Prostate gland (tissue), 2 donors: ENCODE measurements around the gene SIRT3.

Experiments used
- POLR2AphosphoS5 ChIP-seq: sonication (generic); formaldehyde crosslinking; IDR thresholded peaks from one replicate; pipeline ENCODE4 v1.6.1; 2017; ENCODE audit warnings: antibody characterized with exemption
- TF ChIP-seq, protein P1 (sequence below), 4 experiments: fragments of 200-600 bp in 2 of 4; fragments of 450-650 bp in 2 of 4; sonication (generic) in 2 of 4; IDR thresholded peaks; 1 replicate in 3 of 4; 2 replicates in 1 of 4; pipeline ENCODE4 v1.5.1; 2016 to 2019; ENCODE audit warnings: antibody characterized with exemption in 4 of 4, mild to moderate bottlenecking in 2 of 4, moderate library complexity in 2 of 4

GRCh38 chr11:282630-283360 is 46.7 kb upstream of the SIRT3 start:
- TF ChIP-seq POLR2AphosphoS5 = no peak
- TF ChIP-seq, protein P1, sequence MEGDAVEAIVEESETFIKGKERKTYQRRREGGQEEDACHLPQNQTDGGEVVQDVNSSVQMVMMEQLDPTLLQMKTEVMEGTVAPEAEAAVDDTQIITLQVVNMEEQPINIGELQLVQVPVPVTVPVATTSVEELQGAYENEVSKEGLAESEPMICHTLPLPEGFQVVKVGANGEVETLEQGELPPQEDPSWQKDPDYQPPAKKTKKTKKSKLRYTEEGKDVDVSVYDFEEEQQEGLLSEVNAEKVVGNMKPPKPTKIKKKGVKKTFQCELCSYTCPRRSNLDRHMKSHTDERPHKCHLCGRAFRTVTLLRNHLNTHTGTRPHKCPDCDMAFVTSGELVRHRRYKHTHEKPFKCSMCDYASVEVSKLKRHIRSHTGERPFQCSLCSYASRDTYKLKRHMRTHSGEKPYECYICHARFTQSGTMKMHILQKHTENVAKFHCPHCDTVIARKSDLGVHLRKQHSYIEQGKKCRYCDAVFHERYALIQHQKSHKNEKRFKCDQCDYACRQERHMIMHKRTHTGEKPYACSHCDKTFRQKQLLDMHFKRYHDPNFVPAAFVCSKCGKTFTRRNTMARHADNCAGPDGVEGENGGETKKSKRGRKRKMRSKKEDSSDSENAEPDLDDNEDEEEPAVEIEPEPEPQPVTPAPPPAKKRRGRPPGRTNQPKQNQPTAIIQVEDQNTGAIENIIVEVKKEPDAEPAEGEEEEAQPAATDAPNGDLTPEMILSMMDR (IDR thresholded peaks at IDR 0.05) = no peak
